H1 (cell line): ENCODE data around the gene TRIM40. TPM values are rescaled to one million over a fixed set of nuclear protein-coding genes. Genes with fewer than 3 reads are reported as not detected.

Source experiments
- CTCF ChIA-PET: fragments of 300-600 bp; sonication (Branson Sonifier 250); formaldehyde crosslinking; loops from one replicate; lab custom pipeline; 2021; ENCODE audit not compliant: partially characterized antibody; lab: Charles Lee
- POLR2A ChIA-PET: fragments of 300-600 bp; sonication (Branson Sonifier 250); formaldehyde crosslinking; loops from one replicate; lab custom pipeline; 2021; ENCODE audit warnings: inconsistent platforms; ENCODE audit not compliant: partially characterized antibody; lab: Charles Lee
- DNase-seq, 2 experiments: peaks; one replicate each; pipeline versions ENCODE4 v3.0.0 to v3.0.0-alpha.2; 2010 to 2022; ENCODE audit warnings: low spot score in 2 of 2, low read depth in 1 of 2, mixed read lengths in 1 of 2
- FAIRE-seq: peaks from 2 replicates; lab custom pipeline; 2011; peaks lifted over from hg19 to GRCh38; lab: Jason Lieb, UNC
- H2AFZ ChIP-seq: 2 replicates; pipeline ENCODE4 v1.8.1; 2012; ENCODE audit warnings: low read length, inconsistent platforms
- H2AK5ac ChIP-seq: 2 replicates; pipeline ENCODE4 v1.6.1; 2013; ENCODE audit warnings: low read depth, low read length
- H2BK120ac ChIP-seq: replicated peaks from 2 replicates; pipeline ENCODE3; 2013; ENCODE audit warnings: low read depth, low read length, inconsistent platforms
- H2BK12ac ChIP-seq: 2 replicates; pipeline ENCODE4 v1.6.1; 2013; ENCODE audit warnings: low read depth, low read length
- H2BK15ac ChIP-seq: 2 replicates; pipeline ENCODE4 v1.6.1; 2013; ENCODE audit warnings: low read length
- H2BK20ac ChIP-seq: 2 replicates; pipeline ENCODE4 v1.6.1; 2013; ENCODE audit warnings: low read length
- H2BK5ac ChIP-seq: 2 replicates; pipeline ENCODE4 v1.6.1; 2013; ENCODE audit warnings: low read depth, low read length
- H3K14ac ChIP-seq: 2 replicates; pipeline ENCODE4 v1.6.1; 2013; ENCODE audit warnings: inconsistent platforms; ENCODE audit not compliant: insufficient read length
- H3K18ac ChIP-seq: 2 replicates; pipeline ENCODE4 v1.6.1; 2013; ENCODE audit warnings: low read length; ENCODE audit errors: extremely low read depth
- H3K23ac ChIP-seq: 2 replicates; pipeline ENCODE4 v1.6.1; 2013; ENCODE audit warnings: inconsistent platforms; ENCODE audit not compliant: insufficient read length
- H3K23me2 ChIP-seq: 2 replicates; pipeline ENCODE4 v1.6.1; 2013; ENCODE audit warnings: low read depth, low read length
- H3K27ac ChIP-seq: 2 replicates; pipeline ENCODE4 v1.6.1; 2011; ENCODE audit warnings: low read depth, low read length, inconsistent platforms
- H3K27me3 ChIP-seq, 4 experiments: replicated peaks in 1 of 4; 1 replicate in 1 of 4; 2 replicates in 3 of 4; pipeline versions ENCODE4 v1.6.1 to v1.8.1; 2011 to 2013; ENCODE audit warnings: low read length in 3 of 4, mild to moderate bottlenecking in 3 of 4, inconsistent platforms in 2 of 4, mixed read lengths in 2 of 4, moderate library complexity in 1 of 4; ENCODE audit not compliant: control insufficient read depth in 3 of 4, insufficient read depth in 3 of 4; ENCODE audit errors: extremely low read depth in 1 of 4
- H3K36me3 ChIP-seq, 4 experiments: 2 replicates each; pipeline versions ENCODE4 v1.6.1 to v1.8.1; 2011 to 2013; ENCODE audit warnings: mild to moderate bottlenecking in 4 of 4, low read length in 3 of 4, moderate library complexity in 2 of 4, control low read depth in 1 of 4, inconsistent platforms in 1 of 4; ENCODE audit not compliant: insufficient read depth in 4 of 4, control insufficient read depth in 2 of 4
- H3K4ac ChIP-seq: replicated peaks from 2 replicates; pipeline ENCODE3; 2013; ENCODE audit warnings: low read length, low read depth, mixed read lengths, inconsistent platforms; ENCODE audit not compliant: insufficient read length
- H3K4me1 ChIP-seq, 4 experiments: replicated peaks in 1 of 4; 1 replicate in 1 of 4; 2 replicates in 3 of 4; pipeline versions ENCODE4 v1.6.1 to v1.8.1; 2011 to 2013; ENCODE audit warnings: low read length in 3 of 4, inconsistent platforms in 2 of 4, mixed read lengths in 1 of 4; ENCODE audit not compliant: insufficient read depth in 4 of 4, control insufficient read depth in 3 of 4
- H3K4me2 ChIP-seq, 2 experiments: 2 replicates each; pipeline versions ENCODE4 v1.6.1 to v1.8.1; 2011 to 2013; ENCODE audit warnings: low read depth in 2 of 2, low read length in 2 of 2, control low read depth in 1 of 2, inconsistent platforms in 1 of 2, mild to moderate bottlenecking in 1 of 2; ENCODE audit not compliant: insufficient read depth in 1 of 2
- H3K4me3 ChIP-seq, 4 experiments: fragments of 200-600, 300-600 bp in 1 of 4; sonication (generic), shearing (Covaris generic), sonication (Bioruptor Twin) in 1 of 4; 2 replicates each; pipeline versions ENCODE4 v1.5.1 to v1.8.1; 2011 to 2016; ENCODE audit warnings: low read length in 4 of 4, low read depth in 3 of 4, control low read depth in 2 of 4, inconsistent platforms in 2 of 4, mild to moderate bottlenecking in 2 of 4, mixed read lengths in 1 of 4, moderate library complexity in 1 of 4; ENCODE audit not compliant: insufficient read depth in 2 of 4; ENCODE audit errors: extremely low read depth in 1 of 4
- H3K56ac ChIP-seq: replicated peaks from 2 replicates; pipeline ENCODE3; 2013; ENCODE audit warnings: low read depth, mild to moderate bottlenecking, mixed read lengths, low read length, inconsistent platforms; ENCODE audit not compliant: insufficient read length
- H3K79me1 ChIP-seq: 2 replicates; pipeline ENCODE4 v1.6.1; 2013; ENCODE audit warnings: low read depth, low read length, control low read depth
- H3K79me2 ChIP-seq, 2 experiments: 2 replicates each; pipeline versions ENCODE4 v1.6.1 to v1.8.1; 2012 to 2013; ENCODE audit warnings: low read length in 2 of 2, mild to moderate bottlenecking in 2 of 2, inconsistent platforms in 1 of 2; ENCODE audit not compliant: insufficient read depth in 2 of 2, control insufficient read depth in 1 of 2
- H3K9ac ChIP-seq, 4 experiments: replicated peaks in 1 of 4; 1 replicate in 1 of 4; 2 replicates in 3 of 4; pipeline versions ENCODE4 v1.6.1 to v1.8.1; 2011 to 2013; ENCODE audit warnings: low read depth in 3 of 4, low read length in 3 of 4, control low read depth in 2 of 4, mild to moderate bottlenecking in 2 of 4, moderate library complexity in 2 of 4, inconsistent platforms in 1 of 4; ENCODE audit errors: extremely low read depth in 1 of 4
- H3K9me3 ChIP-seq, 2 experiments: 2 replicates each; pipeline versions ENCODE4 v1.6.1 to v1.8.1; 2012 to 2013; ENCODE audit warnings: mild to moderate bottlenecking in 2 of 2, moderate library complexity in 2 of 2, control low read depth in 1 of 2, inconsistent platforms in 1 of 2, low read depth in 1 of 2, low read length in 1 of 2, mixed read lengths in 1 of 2; ENCODE audit not compliant: insufficient read depth in 2 of 2
- H4K20me1 ChIP-seq, 2 experiments: replicated peaks in 1 of 2; 2 replicates each; pipeline versions ENCODE3 to v1.8.1; 2011 to 2013; ENCODE audit warnings: inconsistent platforms in 2 of 2, low read length in 2 of 2, mild to moderate bottlenecking in 1 of 2; ENCODE audit not compliant: insufficient read depth in 2 of 2, control insufficient read depth in 1 of 2
- H4K5ac ChIP-seq: 2 replicates; pipeline ENCODE4 v1.6.1; 2013; ENCODE audit warnings: low read length, low read depth, mixed read lengths, inconsistent platforms; ENCODE audit not compliant: insufficient read length
- H4K8ac ChIP-seq: 2 replicates; pipeline ENCODE4 v1.8.0; 2013; ENCODE audit warnings: mild to moderate bottlenecking, moderate library complexity, low read length, inconsistent platforms; ENCODE audit not compliant: insufficient read depth; ENCODE audit errors: extremely low read depth
- H4K91ac ChIP-seq: replicated peaks from 2 replicates; pipeline ENCODE3; 2013; ENCODE audit warnings: low read length, mixed read lengths, inconsistent platforms; ENCODE audit not compliant: insufficient read length
- ATF3 ChIP-seq: IDR thresholded peaks from 2 replicates; pipeline ENCODE4 v1.6.1; 2011; ENCODE audit warnings: low read depth, mild to moderate bottlenecking, low read length; ENCODE audit not compliant: insufficient read depth
- GTF2F1 ChIP-seq: IDR thresholded peaks from 2 replicates; pipeline ENCODE4 v1.6.1; 2012; ENCODE audit warnings: low read depth, low read length, improper control_type of control experiment, borderline replicate concordance
- POLR2AphosphoS5 ChIP-seq: IDR thresholded peaks from 2 replicates; pipeline ENCODE4 v1.6.1; 2011; ENCODE audit warnings: low read depth, low read length
- RXRA ChIP-seq: IDR thresholded peaks from 2 replicates; pipeline ENCODE4 v1.6.1; 2011; ENCODE audit warnings: low read depth, mild to moderate bottlenecking, low read length, moderate library complexity; ENCODE audit not compliant: insufficient read depth
- SP1 ChIP-seq: IDR thresholded peaks from 2 replicates; pipeline ENCODE4 v1.6.1; 2011; ENCODE audit warnings: low read depth, low read length
- SP2 ChIP-seq: IDR thresholded peaks from 2 replicates; pipeline ENCODE4 v1.6.1; 2012; ENCODE audit warnings: mild to moderate bottlenecking, low read length, inconsistent platforms
- WGBS, 2 experiments: shearing (Covaris generic) in 1 of 2; methylation state at CpG; one replicate each; pipeline versions ENCODE4 v1.1.6 to v1.1.7; 2013 to 2015; ENCODE audit warnings: low lambda C conversion rate in 2 of 2, mixed read lengths in 2 of 2, inconsistent platforms in 1 of 2, low coverage in 1 of 2, missing lambda C conversion rate in 1 of 2; ENCODE audit not compliant: insufficient replicate concordance in 2 of 2, insufficient coverage in 1 of 2, insufficient read length in 1 of 2; ENCODE audit errors: extremely low coverage in 1 of 2, missing lambda C conversion rate in 1 of 2; 5-methylcytosine and 5-hydroxymethylcytosine counted together
- polyA plus RNA-seq, 7 experiments: library from polyadenylated mRNA; depleted of rRNA in 3 of 7; stranded (reverse) in 5 of 7; unstranded in 2 of 7; fragments of >200 nt in 5 of 7; fragments of 200-250 nt in 2 of 7; gene quantifications; 1 replicate in 5 of 7; 2 replicates in 1 of 7; 4 replicates in 1 of 7; pipeline versions ENCODE4 v1.2.1 to v1.2.3, GENCODE V29; 2011 to 2013; ENCODE audit warnings: missing spikeins in 2 of 7, mixed read lengths in 2 of 7
- total RNA-seq: library from RNA; stranded (reverse); fragmentation: NEBNext Ultra II Directional; extraction: Animal tissue kit (Norgen Biotek cat#: 25700); gene quantifications from 2 replicates; pipeline ENCODE4 v1.2.1, GENCODE V29; 2021
- TF ChIP-seq, protein P1 (sequence below): IDR thresholded peaks from 2 replicates; pipeline ENCODE4 v1.6.1; 2011; ENCODE audit warnings: low read length, improper control_type of control experiment
- TF ChIP-seq, protein P2 (sequence below), 3 experiments: IDR thresholded peaks; 1 replicate in 2 of 3; 2 replicates in 1 of 3; pipeline versions ENCODE4 v1.5.1 to v1.6.1; 2011; ENCODE audit warnings: low read length in 3 of 3, mild to moderate bottlenecking in 3 of 3, inconsistent platforms in 2 of 3, low read depth in 1 of 3, moderate library complexity in 1 of 3; ENCODE audit not compliant: insufficient read depth in 1 of 3; ENCODE audit errors: control extremely low read depth in 1 of 3

TRIM40 gene
- total and polyA plus RNA-seq, 2 of the 8 experiments (the other 6 are each of a cell fraction or from before 2014, with no cell fraction given): not detected

DNA sequence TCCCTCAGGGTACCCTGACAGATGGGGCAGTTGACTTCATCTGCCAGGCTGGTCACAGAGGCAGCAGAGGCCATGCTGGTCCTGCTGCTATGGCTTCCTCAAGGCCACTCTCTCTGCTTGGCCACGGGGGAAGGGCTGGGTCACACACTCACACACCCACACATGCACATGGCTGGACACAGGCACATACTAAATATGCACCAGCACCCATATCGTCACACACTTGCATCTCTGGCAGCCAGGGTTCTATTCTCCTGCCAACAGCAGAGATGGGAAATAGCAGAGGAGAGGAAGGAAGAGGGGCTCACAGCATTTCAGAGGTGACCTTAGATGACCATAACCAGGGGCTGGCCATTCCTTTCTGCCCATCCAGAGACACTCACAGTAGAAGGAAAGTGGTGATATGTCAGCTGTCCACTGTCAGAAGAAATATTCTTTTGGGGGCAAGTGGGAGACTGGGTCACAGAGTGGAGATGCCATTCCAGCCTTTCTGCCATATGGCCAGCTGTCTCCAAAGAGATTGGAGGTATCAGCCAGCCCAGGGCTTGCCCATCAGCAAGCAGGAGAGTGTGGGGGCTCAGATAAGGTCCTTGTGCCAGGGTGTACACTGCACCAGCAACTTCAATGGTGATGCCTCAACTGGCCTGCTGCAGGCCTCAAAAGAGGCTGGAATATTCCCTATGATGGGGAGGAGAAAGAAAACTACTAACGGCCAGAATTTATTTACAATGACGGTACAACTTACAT, 25.0 kb downstream of the TRIM40 start, which contains the start of gene TRIM10:
Gene TRIM10 (minus strand): TSS at position 427 of the 747 bp plus-strand sequence. CDS start 353 bp downstream, at position 74.
- H3K27ac ChIP-seq: no peak within 1 kb of the TSS
- H3K27me3 ChIP-seq: peaks cover 0 to 4% (median 1%) of the 10 kb centered on the region in 4 experiments; a peak in 3 of 7 replicates
- H4K8ac ChIP-seq: no peak within 1 kb of the TSS
- ChIA-PET CTCF (no interaction called here), POLR2A (interaction anchor here (1.1 kb wide), 1 partner anchor 100 kb away, joined by 3 read pairs; the partner anchor contains the start of gene POLR1H)
- H2BK12ac ChIP-seq: no peak within 1 kb of the TSS
- no peaks in the 10 kb centered on the region for H3K79me1 ChIP-seq
- no peak within 1 kb of the TSS for H2BK120ac ChIP-seq
- no peaks in the 10 kb centered on the region for H3K79me2 ChIP-seq
- H3K36me3 ChIP-seq: no peaks in the 10 kb centered on the region
- FAIRE-seq: no peak
- H3K9me3 ChIP-seq: no peaks in the 10 kb centered on the region
- no peak within 1 kb of the TSS for H3K23ac ChIP-seq
- no peak for DNase-seq
- no peak within 1 kb of the TSS for H2AFZ ChIP-seq
- H3K4me1 ChIP-seq: peaks cover 0 to 4% (median 2%) of the 10 kb centered on the region in 4 experiments; a peak in 1 of 7 replicates
- H3K56ac ChIP-seq: no peak within 1 kb of the TSS
- H4K20me1 ChIP-seq: no peaks in the 10 kb centered on the region
- no peak within 1 kb of the TSS for H3K4me2 ChIP-seq
- H4K5ac ChIP-seq: no peak within 1 kb of the TSS
- H2BK5ac ChIP-seq: no peak within 1 kb of the TSS
- 84% methylated on average over 4 of the region's 4 CpGs; no CpG with 5 or more reads in 1 of the 2 experiments for WGBS, 2 experiments
- H3K14ac ChIP-seq: no peak within 1 kb of the TSS
- no peak within 1 kb of the TSS for H2BK15ac ChIP-seq
- H3K4me3 ChIP-seq: no peak within 1 kb of the TSS
- no peak within 1 kb of the TSS for H3K18ac ChIP-seq
- H2AK5ac ChIP-seq: no peak within 1 kb of the TSS; the same call in 1 of the 2 replicates
- no peaks in the 10 kb centered on the region for H3K23me2 ChIP-seq
- H4K91ac ChIP-seq: no peak within 1 kb of the TSS
- no peak within 1 kb of the TSS for H3K4ac ChIP-seq
- no peak within 1 kb of the TSS for H3K9ac ChIP-seq
- no peak within 1 kb of the TSS for H2BK20ac ChIP-seq
- TF ChIP-seq POLR2AphosphoS5 (no peak), ATF3 (no peak), SP1 (no peak), SP2 (no peak), RXRA (no peak), GTF2F1 (no peak)
- TF ChIP-seq, protein P1, sequence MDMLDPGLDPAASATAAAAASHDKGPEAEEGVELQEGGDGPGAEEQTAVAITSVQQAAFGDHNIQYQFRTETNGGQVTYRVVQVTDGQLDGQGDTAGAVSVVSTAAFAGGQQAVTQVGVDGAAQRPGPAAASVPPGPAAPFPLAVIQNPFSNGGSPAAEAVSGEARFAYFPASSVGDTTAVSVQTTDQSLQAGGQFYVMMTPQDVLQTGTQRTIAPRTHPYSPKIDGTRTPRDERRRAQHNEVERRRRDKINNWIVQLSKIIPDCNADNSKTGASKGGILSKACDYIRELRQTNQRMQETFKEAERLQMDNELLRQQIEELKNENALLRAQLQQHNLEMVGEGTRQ: no peak
- TF ChIP-seq, protein P2, sequence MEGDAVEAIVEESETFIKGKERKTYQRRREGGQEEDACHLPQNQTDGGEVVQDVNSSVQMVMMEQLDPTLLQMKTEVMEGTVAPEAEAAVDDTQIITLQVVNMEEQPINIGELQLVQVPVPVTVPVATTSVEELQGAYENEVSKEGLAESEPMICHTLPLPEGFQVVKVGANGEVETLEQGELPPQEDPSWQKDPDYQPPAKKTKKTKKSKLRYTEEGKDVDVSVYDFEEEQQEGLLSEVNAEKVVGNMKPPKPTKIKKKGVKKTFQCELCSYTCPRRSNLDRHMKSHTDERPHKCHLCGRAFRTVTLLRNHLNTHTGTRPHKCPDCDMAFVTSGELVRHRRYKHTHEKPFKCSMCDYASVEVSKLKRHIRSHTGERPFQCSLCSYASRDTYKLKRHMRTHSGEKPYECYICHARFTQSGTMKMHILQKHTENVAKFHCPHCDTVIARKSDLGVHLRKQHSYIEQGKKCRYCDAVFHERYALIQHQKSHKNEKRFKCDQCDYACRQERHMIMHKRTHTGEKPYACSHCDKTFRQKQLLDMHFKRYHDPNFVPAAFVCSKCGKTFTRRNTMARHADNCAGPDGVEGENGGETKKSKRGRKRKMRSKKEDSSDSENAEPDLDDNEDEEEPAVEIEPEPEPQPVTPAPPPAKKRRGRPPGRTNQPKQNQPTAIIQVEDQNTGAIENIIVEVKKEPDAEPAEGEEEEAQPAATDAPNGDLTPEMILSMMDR (IDR thresholded peaks at IDR 0.05; ENCODE audit: control extremely low read depth in 1 of 3, insufficient read depth in 1 of 3, low read depth in 1 of 3, low read length in 3 of 3): no peak
